C4-2B (cell line): ENCODE results near the gene CDK3.
"Not testable (repeated sequence)": the region's sequence is repeated elsewhere in the genome, so short reads cannot be mapped to it uniquely, and the experiment has no call there.

ENCODE experiments used
- H3K27ac ChIP-seq: fragments of 450-650 bp; 2 replicates; pipeline ENCODE4 v1.5.1; 2017
- CTCF ChIP-seq: fragments of 450-650 bp; conservative IDR thresholded peaks from 2 replicates; pipeline ENCODE4 v1.5.1; 2017; ENCODE audit warnings: mild to moderate bottlenecking
- ZFX ChIP-seq: fragments of 450-650 bp; IDR thresholded peaks from 2 replicates; pipeline ENCODE4 v1.6.1; 2017

CDK3 gene

DNA sequence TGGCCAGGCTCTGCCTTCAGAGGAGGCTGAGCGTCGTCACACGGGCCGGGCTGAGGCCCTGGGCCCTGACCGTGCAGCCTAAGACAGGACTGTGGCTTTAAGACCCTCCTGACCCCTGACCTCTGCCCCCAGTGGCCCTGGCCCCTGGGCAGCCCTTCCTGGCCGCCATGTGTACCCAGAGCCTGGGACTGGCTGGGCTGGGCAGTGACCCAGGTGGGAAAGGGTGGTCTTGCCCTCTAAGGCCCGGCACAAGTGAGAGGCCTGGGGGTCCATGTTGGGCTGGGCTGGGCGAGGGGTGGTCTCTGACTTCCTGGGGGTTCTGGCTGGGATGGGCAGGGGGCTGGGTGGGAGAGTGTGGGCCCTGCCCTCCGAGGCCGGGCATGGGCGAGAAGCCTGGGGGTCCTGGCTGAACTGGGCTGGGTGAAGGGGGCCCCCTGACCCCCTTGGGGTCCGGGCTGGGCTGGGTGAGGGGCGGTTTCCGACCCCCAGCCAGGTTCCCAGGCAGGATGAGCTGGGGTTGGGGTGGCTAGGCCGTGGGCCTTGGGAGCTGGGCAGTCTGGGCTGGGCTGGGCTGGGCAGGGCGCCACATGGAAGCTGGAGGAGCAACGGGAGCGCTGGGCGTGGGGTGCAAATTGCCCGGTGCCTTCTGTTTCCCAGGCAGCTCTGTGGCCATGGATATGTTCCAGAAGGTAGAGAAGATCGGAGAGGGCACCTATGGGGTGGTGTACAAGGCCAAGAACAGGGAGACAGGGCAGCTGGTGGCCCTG, at the start of gene CDK3:
Gene CDK3 (plus strand): TSS at position 101 of the 767 bp plus-strand sequence. CDS start 571 bp downstream, at position 672.
- peak within 1 kb of the TSS; percentile 66 for H3K27ac ChIP-seq
- TF ChIP-seq ZFX (no peak), CTCF (peak; percentile 78)

DNA sequence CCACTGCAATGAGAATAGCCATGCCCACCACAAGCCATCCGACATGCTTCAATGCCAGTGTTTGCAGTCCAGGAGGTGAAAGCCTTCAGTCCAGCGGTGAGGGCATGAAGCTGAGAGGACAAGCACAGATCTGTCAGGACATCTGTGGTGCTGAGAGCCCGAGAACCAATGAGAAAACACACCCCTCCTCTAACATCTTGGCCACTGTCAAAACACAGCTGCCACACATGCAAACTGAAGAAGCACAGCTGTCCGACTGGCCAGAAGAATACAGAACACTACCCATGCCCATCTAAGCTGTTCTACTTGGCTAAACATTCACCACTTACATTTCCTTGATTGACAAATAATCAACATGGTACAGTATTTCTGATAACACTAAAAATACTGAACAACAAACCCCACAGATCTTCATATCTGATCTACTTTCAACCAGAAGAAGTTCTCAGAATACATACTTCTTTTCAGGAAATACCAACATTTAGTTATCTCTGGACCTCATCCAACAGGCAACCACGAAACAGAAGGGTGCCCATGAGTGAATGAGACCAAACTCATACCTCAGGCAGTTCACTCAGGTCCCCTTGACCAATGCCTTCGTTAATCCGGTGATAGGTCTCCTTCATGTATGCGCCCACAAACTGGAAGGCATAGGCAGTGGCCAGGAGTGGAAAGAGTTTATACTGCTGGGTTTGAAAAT, 49.6 kb upstream of the CDK3 start:
- TF ChIP-seq ZFX (no peak), CTCF (no peak)
- H3K27ac ChIP-seq = no peak overlapping the region

DNA sequence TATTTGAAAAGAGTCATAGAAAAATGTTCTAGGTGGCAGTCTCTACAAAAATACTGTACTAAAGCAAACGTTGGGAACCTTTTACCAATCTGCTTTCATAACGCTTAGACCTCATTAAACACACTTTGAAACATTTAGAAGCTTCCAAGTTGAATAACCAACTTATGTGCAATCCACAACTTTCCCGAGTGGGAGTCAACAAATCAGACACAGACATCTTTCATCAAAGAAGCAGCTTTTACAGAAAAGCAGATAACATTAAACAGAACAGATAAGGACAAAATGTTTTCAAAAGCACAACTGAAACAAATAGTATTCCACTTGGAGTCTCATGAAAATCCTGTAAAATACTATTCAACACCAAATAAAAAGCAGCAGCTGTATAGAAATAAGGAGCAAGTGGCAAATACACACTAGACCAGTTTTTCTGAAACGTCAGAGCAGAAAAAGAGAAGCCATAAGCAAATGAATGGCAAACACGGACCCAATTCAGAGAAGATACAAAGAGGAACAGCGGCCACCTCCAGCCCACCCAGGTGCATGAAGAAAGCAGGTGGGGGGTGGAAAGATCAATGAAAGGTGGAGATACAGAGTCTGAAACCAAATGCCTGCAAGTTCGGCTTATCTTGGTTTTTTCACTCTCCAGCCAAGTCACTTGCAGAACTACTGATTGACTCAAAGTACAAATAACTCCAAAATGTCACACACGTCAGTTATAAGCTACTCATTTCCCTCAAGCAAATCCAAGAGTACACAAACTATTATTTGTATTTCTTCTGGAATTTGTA, 41.4 kb upstream of the CDK3 start:
- no peak overlapping the region; the same call in 1 of the 2 replicates for H3K27ac ChIP-seq
- TF ChIP-seq ZFX (no peak), CTCF (no peak)

DNA sequence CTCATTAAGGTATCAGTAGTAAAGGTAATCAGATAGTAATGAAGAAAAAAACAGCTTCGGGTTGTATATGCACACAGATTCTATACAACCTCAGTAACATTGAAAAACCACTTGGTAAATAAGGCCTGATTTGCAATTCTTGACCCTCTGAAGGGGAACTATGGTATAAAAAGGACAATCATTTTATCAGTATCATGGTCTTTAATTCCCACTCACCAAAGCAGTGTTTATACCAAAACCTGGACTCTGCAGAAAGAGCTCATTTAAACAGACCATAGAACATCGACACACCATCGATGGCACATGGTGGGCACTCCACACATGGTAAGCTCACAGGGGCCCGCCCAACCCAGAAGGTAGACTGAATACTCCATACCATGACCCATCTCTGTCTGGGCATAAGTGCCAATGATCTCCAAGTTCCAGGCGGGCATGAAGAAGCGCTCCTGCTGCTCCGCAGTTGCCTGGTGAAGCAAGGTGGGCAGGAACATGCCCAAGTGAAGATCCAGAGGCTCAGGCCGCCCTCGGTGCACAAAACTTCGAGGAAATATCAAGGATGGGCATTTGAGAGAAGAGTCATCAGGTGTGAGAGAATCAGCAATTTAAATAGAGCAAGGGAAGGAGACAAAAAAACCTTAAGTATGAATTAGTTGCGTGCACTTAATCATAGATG, 40.7 kb upstream of the CDK3 start:
- TF ChIP-seq CTCF (no peak), ZFX (no peak)
- peak overlapping the region; percentile 45 for H3K27ac ChIP-seq

DNA sequence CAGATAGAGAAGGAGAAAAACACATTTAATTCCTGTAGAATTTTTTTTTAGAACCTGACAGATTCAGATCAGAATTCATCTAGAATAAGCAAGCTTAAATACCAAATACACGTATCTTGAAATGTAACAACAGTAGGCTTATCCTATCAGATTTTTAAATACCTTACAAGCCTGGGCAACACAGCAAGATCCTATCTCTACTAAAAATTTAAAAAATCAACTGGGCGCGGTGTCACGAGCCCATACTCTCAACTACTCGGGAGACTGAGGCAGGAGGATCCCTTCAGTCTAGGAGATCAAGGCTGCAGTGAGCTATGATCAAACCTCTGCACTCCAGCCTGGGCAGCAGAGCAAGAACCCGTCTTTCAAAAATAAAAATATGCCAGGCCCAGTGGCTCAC, 35.2 kb upstream of the CDK3 start:
- TF ChIP-seq CTCF (no peak), ZFX (no peak)
- H3K27ac ChIP-seq = no peak overlapping the region

GRCh38 chr17:75969044-75969443, 31.6 kb upstream of the CDK3 start:
- H3K27ac ChIP-seq = not testable (repeated sequence)

DNA sequence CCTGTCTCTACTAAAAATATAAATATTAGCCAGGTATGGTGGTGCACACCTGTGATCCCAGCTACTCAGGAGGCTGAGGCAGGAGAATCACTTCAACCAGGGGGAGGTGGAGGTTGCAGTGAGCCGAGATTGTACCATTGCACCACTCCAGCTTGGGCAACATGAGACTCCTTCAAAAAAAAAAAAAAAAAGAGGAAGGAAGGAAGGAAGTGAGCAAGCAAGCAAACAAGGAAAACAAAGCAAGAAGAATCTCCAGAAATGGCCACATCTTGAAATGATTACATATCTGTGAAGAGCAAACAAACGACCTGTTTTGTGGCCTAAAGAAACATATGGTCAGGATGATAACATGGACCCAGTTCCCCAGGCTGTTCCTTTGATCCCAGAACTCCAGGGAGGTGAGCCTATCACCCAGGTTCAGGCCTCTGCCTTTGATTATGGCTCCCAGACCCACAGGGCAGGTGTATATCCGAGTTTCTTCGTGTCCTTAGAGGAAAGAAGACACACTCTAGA, 30.6 kb upstream of the CDK3 start:
- H3K27ac ChIP-seq = no peak overlapping the region
- no peak for TF ChIP-seq CTCF
- no peak for TF ChIP-seq ZFX
